Measurements from ENCODE around the gene TOMM20.
A peak's percentile ranks its signal among the peaks of the same experiment; 100 is the strongest.

The TOMM20 gene

GRCh38 chr1:235160957-235161684 is 32.5 kb upstream of the TOMM20 start, which contains the start of gene RBM34 (continued):
- TF ChIP-seq MYNN (tag by site-specific recombination; IDR thresholded peaks at IDR 0.05; ENCODE audit: borderline replicate concordance) (no peak), MZF1 (tag by site-specific recombination; IDR thresholded peaks at IDR 0.05; ENCODE audit: borderline replicate concordance) (no peak), ZNF311 (tag by site-specific recombination; IDR thresholded peaks at IDR 0.05; ENCODE audit: borderline replicate concordance) (no peak), ZNF280C (tag by site-specific recombination; IDR thresholded peaks at IDR 0.05) (no peak), PBX3 (CRISPR knock-in tag; IDR thresholded peaks at IDR 0.05) (peak; percentile 45; the same call in 1 of the 2 replicates), ZNF560 (tag by site-specific recombination; IDR thresholded peaks at IDR 0.05; ENCODE audit: borderline replicate concordance) (no peak), ZNF548 (tag by site-specific recombination; IDR thresholded peaks at IDR 0.05) (no peak), GLIS2 (tag by site-specific recombination; IDR thresholded peaks at IDR 0.05) (peak; percentile 77), CTCF (tag by site-specific recombination; IDR thresholded peaks at IDR 0.05) (peak; percentile 74; the same call in 1 of the 2 replicates), BCL11A (tag by site-specific recombination; IDR thresholded peaks at IDR 0.05; ENCODE audit: low read depth) (peak; percentile 12; the same call in 1 of the 2 replicates), ZNF624 (tag by site-specific recombination; IDR thresholded peaks at IDR 0.05) (no peak), ZNF341 (tag by site-specific recombination; IDR thresholded peaks at IDR 0.05; ENCODE audit: low read depth) (peak; percentile 84), ZNF785 (tag by site-specific recombination; IDR thresholded peaks at IDR 0.05) (no peak), ZXDB (tag by site-specific recombination; IDR thresholded peaks at IDR 0.05) (peak; percentile 94), ZNF843 (tag by site-specific recombination; IDR thresholded peaks at IDR 0.05) (peak; percentile 72), ZNF626 (tag by site-specific recombination; IDR thresholded peaks at IDR 0.05) (no peak), ZNF114 (tag by site-specific recombination; IDR thresholded peaks at IDR 0.05) (no peak), ZBTB49 (tag by site-specific recombination; IDR thresholded peaks at IDR 0.05; ENCODE audit: low read depth) (no peak), ZBTB6 (tag by site-specific recombination; IDR thresholded peaks at IDR 0.05) (no peak; the same call in 1 of the 2 replicates), ZNF776 (tag by site-specific recombination; IDR thresholded peaks at IDR 0.05; ENCODE audit: borderline replicate concordance) (no peak), ZBTB26 (tag by site-specific recombination; optimal IDR thresholded peaks at IDR 0.05) (peak; percentile 84), ZNF138 (tag by site-specific recombination; IDR thresholded peaks at IDR 0.05; ENCODE audit: borderline replicate concordance) (no peak), TSHZ1 (tag by site-specific recombination; IDR thresholded peaks at IDR 0.05; ENCODE audit: borderline replicate concordance) (peak; percentile 47; the same call in 1 of the 2 replicates), ZBTB21 (tag by site-specific recombination; IDR thresholded peaks at IDR 0.05) (no peak; the same call in 1 of the 2 replicates), ZNF571 (tag by site-specific recombination; IDR thresholded peaks at IDR 0.05) (no peak)
